ENCODE data around the gene POLR2C.
"Not testable (repeated sequence)": the region's sequence is repeated elsewhere in the genome, so short reads cannot be mapped to it uniquely, and the experiment has no call there.

The POLR2C gene

DNA sequence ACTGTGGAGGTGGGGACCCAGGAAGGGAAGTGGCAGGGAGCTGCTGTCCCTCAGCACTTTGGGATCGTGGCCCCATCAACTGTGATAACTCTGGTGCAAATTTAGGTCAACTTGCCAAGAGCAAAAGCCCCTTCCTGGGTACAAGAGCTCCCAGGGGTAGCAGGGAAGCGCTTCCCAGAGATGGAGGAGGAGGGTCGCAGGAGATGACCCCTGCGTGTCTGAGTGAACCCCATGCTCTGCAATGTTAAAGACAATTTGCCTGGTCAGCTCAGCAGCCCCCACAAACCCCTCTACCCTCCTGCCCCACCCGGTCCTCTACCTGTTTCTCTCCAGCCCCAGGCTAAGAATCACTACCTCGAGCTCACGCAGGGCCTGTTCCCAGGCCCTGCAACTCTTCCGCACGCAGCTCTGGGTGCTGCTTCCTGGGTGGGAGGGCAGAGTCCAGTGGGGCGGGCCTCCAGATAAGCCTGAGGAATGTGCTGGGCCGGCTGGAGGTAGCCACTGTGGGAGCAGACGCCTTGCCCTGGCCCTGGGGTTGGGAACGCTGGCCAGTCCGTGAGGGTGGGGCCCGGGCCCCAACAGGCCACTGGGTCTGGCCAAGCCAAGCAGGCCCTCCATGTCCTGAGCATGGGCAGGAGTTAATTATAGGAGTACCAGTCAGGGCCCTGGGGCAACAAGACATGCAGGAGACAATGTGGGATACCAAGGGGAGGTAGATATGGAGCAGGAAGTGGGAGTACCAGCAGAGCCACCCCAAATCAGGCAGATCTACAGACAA lies 17.7 kb downstream of the POLR2C start:
- DNase-seq (ENCODE audit: low read depth), result no peak

GRCh38 chr16:57480754-57481230 lies 18.3 kb downstream of the POLR2C start:
- DNase-seq (ENCODE audit: low read depth), result no peak

- DNase-seq (ENCODE audit: low read depth), result no peak
These were observed 18.9 kb downstream of the POLR2C start for GRCh38 chr16:57481421-57481820.

- no peak for DNase-seq (ENCODE audit: low read depth)
These were observed 20.5 kb downstream of the POLR2C start for GRCh38 chr16:57482845-57483545.

DNA sequence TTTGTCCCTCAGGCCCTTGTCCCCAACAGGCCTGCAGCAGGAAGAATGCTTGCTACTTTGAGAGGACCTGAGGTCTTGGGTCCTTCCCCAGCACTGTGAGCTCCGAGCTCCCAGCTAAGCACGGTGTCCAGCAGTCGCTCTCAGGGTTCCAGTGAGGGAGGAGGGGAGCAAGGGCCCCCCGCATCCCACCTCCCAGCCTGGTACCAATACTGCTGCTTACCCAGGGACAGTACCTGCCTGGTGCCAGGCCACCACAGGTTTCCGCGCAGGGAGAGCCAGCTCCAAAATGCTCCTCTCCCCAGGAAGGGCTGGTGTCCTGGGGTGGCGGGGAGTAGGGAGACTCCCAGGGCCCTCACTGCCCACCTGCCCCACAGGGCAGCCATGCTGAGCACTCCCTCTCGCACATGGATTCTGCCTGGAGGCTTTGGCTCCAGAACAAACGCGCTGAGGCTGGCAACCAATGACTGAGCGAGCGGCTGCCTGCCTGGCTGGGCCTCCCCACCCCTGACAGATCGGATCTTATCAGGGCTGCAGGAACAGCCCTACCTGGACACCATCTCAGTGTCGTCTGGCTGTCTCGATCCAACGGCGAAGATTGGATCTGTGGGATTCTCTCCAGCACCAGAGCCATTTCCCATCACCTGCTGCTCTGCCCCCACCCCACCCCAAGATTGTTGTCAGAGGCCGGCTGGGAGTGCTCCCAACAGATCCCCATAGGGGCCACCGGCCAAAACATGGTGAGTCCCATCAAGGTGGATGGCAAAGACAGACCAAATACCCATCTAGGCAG lies 21.4 kb downstream of the POLR2C start:
- DNase-seq (ENCODE audit: low read depth), result no peak

- no peak for DNase-seq (ENCODE audit: low read depth)
These were observed 22.1 kb downstream of the POLR2C start for GRCh38 chr16:57484515-57485005.

DNA sequence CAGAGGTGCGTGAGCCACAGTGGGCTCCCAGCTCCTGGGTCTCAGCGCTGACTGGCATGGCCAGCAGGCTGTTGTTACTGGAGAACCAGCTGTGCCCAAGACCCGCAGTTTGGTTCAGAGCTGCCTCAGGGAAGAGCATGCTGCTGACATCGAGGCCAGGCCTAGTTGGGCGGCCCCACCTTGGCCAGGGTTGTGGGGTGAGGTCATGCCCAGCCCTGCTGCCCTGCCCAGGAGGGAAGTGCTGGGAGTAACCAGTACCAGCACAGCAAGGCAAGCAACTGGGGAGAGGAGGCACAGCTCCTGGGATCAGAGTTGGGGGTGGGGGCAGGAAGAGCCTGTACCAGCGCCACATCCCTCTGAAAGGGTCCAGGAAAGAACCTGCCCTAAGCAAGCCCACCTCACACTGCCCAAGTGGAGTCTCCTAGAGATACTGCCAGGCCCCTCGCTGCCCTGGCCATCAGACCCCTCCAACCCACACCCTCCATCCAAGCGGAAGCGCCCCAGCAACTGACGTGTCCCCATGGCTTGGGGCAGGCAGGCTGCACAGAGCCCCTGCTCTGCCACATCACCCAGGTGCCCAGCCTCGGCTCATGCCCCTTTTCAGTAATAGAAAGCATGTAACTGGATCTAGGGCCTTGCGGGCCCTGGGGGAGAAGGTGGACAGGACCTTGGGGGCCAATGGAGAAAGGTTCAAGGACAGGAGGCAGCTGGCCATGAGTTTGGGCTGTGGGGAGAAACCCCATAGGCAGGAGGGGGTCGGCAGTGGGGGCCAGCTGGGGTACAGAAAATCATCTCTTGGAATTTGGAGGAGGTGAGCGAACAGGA lies 22.8 kb downstream of the POLR2C start:
- no peak for DNase-seq (ENCODE audit: low read depth)

GRCh38 chr16:57485916-57486857 lies 23.7 kb downstream of the POLR2C start, which contains the start of gene DOK4:
DOK4 (minus strand) TSS chr16:57486493; CDS start chr16:57479507, 6,986 bp downstream.
- peak; percentile 58 for DNase-seq (ENCODE audit: low read depth)

GRCh38 chr16:57486858-57487834 lies 24.7 kb downstream of the POLR2C start:
- no peak for DNase-seq (ENCODE audit: low read depth)

DNA sequence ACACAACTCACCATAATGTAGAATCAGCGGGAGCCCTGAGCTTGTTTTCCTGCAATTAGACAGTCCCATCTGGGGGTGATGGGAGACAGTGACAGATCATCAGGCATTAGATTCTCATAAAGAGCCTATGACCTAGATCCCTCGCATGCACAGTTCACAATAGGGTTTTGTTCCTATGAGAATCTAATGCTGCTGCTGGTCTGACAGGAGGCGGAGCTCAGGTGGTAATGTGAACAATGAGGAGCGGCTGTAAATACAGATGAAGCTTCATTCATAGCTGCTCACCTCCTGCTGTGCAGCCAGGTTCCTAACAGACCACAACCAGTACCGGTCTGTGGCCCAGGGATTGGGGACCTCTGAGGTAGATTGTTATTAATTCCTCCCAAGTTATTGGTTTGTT lies 26.8 kb downstream of the POLR2C start:
- DNase-seq (ENCODE audit: low read depth), result no peak

DNA sequence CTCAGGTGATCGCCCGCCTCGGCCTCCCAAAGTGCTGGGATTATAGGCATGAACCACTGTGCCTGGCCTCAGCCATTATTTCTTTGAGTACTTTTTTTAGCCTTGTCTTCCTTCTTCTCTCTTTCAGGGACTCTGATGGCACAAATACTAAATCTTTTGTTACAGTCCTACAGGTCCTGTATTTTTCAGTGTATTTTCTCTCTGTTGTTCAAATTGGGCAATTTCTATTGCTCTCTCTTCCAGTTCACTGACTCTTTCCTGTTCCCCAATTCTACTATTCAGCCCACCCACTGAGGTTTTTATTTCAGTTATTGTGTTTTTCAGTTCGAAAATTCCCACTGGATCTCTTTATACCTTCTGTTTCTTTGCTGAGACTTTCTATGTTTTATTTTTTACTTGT lies 31.3 kb downstream of the POLR2C start:
- DNase-seq (ENCODE audit: low read depth), result no peak

GRCh38 chr16:57497121-57497520 lies 34.6 kb downstream of the POLR2C start:
- no peak for DNase-seq (ENCODE audit: low read depth)

GRCh38 chr16:57498031-57498430 lies 35.6 kb downstream of the POLR2C start:
- DNase-seq (ENCODE audit: low read depth), result no peak

GRCh38 chr16:57499941-57500340 lies 37.5 kb downstream of the POLR2C start:
- DNase-seq (ENCODE audit: low read depth), result not testable (repeated sequence)

GRCh38 chr16:57500578-57501111 lies 38.2 kb downstream of the POLR2C start:
- DNase-seq (ENCODE audit: low read depth), result no peak

DNA sequence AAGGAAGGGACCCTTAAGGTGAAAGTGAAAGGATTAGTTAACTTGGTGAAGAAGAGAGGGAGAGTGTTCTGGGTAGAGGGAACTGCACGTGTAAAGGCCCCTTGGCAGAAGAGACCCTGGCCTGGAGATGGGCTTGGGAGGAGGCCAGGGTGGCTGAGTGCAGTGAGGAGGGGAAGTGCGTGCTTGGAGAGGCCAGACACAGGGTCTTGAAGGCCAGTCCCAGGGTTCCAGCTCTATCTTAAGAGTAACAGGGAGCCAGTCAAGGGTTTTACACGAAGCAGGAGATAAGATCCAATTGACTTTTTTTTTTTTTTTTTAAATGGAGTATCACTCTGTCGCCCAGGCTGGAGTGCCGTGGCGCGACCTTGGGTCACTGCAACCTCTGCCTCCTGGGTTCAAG lies 39.0 kb downstream of the POLR2C start:
- no peak for DNase-seq (ENCODE audit: low read depth)

GRCh38 chr16:57502048-57502775 lies 39.7 kb downstream of the POLR2C start:
- DNase-seq (ENCODE audit: low read depth), result no peak

DNA sequence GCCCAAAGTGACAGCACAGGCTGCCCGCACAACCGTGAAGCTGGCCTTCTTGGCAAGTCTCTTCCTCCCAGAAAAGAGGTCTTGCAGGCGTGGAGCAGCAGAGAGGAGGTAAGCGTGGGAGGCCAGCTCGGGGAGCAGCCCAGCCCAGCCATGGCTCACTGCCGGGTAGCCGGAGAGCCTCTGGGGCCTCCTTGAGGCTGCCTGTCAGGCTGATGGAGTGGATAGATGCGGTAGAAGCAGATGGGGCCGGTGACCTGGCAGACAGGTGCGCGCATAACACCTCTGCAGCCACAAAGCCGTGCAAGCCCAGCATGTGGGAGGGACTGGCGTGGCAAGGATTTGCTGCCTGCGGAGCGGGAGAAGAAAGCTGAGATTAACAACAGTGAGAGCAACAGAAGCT lies 40.9 kb downstream of the POLR2C start:
- no peak for DNase-seq (ENCODE audit: low read depth)
